SIG-M5 treated with dmso at 0.1 percent for 504 hours (cell line): ENCODE results near the gene FHDC1.
A peak's percentile ranks its signal among the peaks of the same experiment; 100 is the strongest.

Experiments used
- DNase-seq: peaks from one replicate; lab custom pipeline; 2025; ENCODE audit not compliant: unreplicated experiment; lab: John Stamatoyannopoulos, UW

The FHDC1 gene

GRCh38 chr4:152976212-152976761 lies 40.2 kb downstream of the FHDC1 start:
- DNase-seq, result no peak

GRCh38 chr4:152979731-152980330 lies 43.7 kb downstream of the FHDC1 start:
- DNase-seq, result no peak

- DNase-seq, result no peak
Observed at GRCh38 chr4:152981278-152981677, 45.2 kb downstream of the FHDC1 start.

DNA sequence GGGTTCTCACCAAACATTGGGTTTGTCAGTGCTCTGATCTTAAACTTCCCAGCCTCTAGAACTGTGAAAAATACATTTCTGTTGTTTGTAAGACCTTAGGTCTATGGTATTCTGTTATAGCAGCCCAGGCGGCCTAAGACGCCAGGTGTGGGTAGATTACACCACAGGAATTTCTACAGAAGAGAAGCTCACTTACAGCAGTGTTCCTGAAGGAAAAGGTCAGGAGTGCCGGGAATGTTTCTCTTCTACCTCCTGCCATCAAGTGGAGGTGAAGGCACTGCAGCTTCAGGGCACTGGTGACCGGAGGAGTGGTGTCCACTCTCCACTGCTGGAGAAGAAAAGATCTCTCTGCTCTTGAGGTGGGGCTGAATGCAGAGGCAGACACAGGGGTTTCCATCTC lies 45.7 kb downstream of the FHDC1 start:
- no peak for DNase-seq

DNA sequence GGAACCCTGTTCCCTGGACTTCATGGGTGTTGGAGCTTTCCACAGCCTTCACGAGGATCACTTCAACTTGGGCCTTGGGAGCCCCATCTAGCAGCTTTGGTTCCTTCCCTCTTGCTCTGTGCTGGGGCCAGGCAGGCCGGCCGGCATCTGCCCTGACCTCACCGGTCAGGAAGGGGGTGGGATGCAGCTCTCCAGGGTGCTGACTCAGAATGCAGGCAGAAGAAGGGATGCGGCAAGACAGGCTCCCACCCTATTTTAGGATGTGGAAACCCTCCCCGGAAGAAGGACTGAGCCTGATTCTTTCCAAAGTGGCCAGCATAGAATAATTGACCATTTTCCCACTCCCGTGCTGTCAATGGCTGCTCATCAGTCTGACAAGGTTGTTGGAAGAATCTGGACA lies 47.1 kb downstream of the FHDC1 start:
- no peak for DNase-seq

- DNase-seq, result no peak
Observed at GRCh38 chr4:152983774-152984411, 47.8 kb downstream of the FHDC1 start.

DNA sequence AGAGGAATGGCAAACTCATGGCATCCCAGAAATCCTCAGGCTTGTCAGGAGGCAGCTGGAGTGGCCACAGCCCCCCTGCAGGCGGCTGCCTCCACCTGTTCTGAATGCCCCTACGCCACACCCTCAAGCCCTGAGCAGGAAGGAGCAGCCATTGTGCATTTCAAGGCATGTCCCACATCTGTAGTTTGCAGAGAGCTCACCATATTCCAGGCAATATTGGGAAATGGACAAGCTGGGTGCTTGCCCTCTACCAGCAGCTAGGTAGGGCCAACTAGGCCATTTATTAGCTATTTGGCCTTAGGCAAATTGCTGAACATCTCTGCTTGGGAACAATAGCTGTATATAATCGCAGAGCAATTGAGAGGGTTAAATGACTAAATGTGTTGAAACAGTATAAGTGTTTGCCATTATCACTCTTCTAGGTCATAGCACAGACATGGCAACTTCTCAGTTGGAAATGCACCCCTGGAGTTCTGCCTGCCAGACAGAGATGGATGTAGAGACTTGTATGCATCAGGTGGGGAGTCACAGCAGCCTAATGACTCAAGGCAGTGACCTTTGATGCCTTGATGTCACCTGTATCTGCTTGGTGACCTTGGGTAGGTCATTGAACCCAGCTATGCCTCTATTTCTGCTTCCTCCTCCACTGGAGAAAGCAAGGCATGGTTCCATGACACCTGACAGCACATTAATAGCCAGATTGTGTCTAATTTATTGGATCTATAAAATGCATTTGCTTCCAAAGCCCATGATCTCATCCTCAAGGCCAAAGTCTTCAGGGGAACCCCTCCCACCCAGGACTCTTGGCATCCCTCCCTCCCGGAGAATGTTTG lies 52.8 kb downstream of the FHDC1 start:
- DNase-seq, result no peak

DNA sequence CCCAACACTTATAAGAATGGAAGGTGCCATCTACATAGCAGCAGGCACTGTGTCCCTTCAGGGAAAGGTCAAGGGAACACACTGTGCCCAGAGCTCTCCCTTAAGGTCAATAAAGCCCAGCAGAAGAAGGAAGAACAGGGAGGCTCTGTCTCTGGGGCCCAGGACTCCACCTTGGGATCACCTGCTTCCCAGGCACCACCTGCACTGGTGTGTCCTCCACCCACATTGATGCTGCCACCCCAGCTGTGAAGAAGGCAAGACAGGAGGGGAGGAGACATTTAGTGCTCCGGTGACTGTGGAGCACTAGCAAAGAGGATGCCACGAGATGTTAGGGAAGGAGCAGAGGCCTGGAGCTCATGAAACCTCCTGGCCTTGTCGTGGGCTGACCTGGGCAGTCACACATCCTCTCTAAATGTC lies 53.4 kb downstream of the FHDC1 start:
- DNase-seq, result no peak

GRCh38 chr4:152990471-152991131 lies 54.5 kb downstream of the FHDC1 start:
- no peak for DNase-seq

DNA sequence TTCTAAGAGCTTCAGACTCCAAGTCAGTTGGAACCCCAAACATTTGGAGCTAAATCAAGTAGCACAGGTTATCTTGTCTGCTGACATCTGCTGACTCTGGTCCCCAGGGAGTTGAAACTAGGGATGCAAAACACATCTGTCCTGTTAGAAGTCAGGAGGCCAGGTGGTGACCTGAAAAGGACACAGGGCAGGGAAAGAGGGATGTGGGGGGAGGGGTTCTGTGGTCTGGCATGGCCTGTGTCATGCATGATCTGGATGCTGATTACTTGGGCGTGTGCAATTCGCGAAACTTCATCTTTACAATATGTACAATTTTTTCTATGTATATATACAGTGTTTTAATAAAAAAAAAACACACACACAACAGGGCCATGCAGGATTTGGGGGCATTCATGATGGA lies 55.3 kb downstream of the FHDC1 start:
- DNase-seq, result no peak

- no peak for DNase-seq
Observed at GRCh38 chr4:152992027-152992426, 55.9 kb downstream of the FHDC1 start.

DNA sequence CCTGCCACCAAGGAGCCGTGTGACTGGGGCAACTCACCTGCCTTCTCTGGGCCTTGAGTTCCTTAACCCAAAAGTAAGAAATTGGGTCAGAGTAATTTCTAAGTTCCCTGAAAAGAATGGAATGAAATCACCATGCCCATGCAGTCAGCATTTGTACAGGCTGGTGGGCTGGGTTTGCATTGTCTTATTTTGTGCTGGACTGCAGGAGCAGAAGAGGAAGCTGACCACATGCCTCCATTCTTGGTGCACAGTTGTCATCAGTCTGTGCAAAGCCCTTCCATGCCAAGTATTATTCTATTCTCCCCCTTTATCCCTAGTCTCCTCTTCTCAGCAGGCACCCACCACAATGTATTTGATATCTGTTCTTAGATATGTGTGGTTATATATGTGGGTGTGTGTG lies 56.3 kb downstream of the FHDC1 start:
- DNase-seq, result no peak

GRCh38 chr4:152994038-152994437 lies 57.9 kb downstream of the FHDC1 start:
- no peak for DNase-seq

DNA sequence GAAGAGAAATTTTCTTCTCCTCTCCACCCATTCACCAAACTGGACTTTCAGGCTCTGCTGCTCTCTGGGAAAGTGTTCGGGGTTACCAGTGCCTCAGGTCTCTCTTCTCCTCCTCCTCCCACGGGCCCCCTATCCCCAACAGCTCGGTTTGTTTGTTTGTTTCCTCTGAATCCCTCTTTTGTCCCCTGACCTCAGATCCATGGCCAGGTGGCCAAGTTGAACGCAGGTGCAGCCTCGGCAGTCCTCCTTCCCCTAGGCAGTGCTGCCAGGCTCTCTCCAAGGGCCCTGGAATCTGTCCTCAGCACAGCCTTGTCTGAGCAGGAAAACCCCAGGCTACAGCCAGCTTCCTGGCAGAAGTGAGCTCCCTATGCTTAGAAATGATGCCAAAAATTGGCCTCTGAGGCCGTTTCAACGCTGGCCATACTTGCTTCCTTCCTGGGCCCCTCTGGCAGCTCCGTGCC lies 60.0 kb downstream of the FHDC1 start:
- no peak for DNase-seq

- DNase-seq, result no peak
Observed at GRCh38 chr4:152996672-152997071, 60.5 kb downstream of the FHDC1 start.

DNA sequence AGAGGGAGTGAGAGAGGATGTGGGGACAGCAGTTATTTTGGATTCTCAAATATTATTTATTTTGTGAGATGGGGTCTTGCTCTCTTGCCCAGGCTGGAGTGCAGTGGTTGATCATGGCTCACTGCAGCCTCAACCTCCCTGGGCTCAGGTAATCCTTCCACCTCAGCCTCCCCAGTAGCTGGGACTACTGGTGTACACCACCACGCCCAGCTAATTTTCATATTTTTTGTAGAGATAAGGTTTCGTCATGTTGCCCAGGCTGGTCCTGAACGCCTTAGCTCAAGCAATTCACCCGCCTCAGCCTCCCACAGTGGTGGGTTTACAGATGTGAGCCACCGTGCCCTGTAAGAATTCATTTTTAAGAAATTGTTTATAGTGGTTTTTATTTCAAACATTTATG lies 61.2 kb downstream of the FHDC1 start:
- DNase-seq, result no peak

- DNase-seq, result peak; percentile 47
Observed at GRCh38 chr4:152997771-152998487, 61.8 kb downstream of the FHDC1 start.

DNA sequence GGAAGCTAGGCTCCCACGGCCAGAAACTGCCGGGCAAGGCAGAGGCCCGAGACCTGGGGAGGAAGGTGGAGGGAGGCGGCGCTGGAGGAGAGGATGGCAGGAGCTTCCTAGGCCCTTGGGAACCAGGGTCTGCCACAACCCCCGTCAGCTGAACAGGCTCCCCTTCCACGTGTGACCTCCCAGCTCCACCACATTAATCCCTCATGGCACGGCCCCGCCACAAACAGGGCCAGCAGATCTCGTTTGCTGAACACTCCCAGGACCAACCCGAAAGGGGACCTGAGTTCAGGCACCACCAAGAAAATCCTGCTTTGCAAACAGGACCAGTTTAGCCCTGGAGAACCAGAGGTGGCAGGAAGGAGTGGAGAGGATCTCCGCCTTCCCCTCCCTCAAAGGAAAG lies 62.7 kb downstream of the FHDC1 start:
- no peak for DNase-seq

- no peak for DNase-seq
Observed at GRCh38 chr4:152999346-153000075, 63.4 kb downstream of the FHDC1 start.

- DNase-seq, result no peak
Observed at GRCh38 chr4:153000076-153000420, 63.9 kb downstream of the FHDC1 start.
